ENCODE measurements around the gene NOS1AP. TPM values are rescaled to one million over a fixed set of nuclear protein-coding genes. Genes with fewer than 3 reads are reported as not detected.

NOS1AP gene
- total and polyA plus RNA-seq, 2 donors (not counting 3 experiments of a cell fraction or from before 2014, with no cell fraction given), result 1.3 to 5.4 TPM

DNA sequence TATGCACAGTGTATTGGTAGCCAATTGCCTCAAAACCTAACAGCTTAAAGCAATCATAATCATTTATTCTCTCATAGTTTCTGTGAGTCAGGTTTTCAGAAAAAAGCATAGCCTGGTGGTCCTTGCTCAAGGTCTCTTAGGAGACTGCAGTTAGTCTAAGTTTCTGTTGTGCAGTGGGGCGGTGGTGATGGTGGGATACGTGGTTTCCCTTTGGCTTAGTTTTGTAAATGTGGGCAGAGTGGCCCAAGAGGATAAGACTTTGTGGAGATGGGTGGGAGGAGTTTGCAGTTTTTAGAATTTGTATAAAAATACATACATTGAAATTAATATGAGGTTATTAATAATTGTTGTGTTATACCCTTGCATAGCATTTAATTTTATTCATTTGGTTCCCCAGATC lies 68.6 kb downstream of the NOS1AP start:
- FAIRE-seq (no peak), DNase-seq (ENCODE audit: low read depth, low spot score) (no peak)
- dilution Hi-C loops (cut with MboI; ENCODE audit: extremely low pct_ligation_motif_present, low sequenced_read_pairs), result no loop called here
- Histone ChIP-seq H3K27me3 (ENCODE audit: control insufficient read depth in 2 of 2, insufficient read depth in 2 of 2, low read length in 2 of 2) (no peaks in the 10 kb centered on the region), H3K9me1 (replicated peaks; ENCODE audit: control insufficient read depth, extremely low read depth, insufficient read depth, low read length) (no peaks in the 10 kb centered on the region), H3K4me3 (replicated peaks in 1 of 3; ENCODE audit: insufficient read depth in 1 of 3, low read depth in 1 of 3, low read length in 3 of 3) (no peak overlapping the region), H3K9me3 (replicated peaks; ENCODE audit: control insufficient read depth, insufficient read depth, low read length) (no peaks in the 10 kb centered on the region), H3K4me2 (ENCODE audit: insufficient read depth, low read length) (no peak overlapping the region), H3K9ac (replicated peaks; ENCODE audit: extremely low read depth, insufficient read depth, low read length) (no peak overlapping the region), H3K36me3 (ENCODE audit: control insufficient read depth in 2 of 2, extremely low read depth in 1 of 2, insufficient read depth in 2 of 2, low read length in 2 of 2) (no peaks in the 10 kb centered on the region), H3K27ac (ENCODE audit: insufficient read depth, low read depth, low read length) (no peak overlapping the region), H3K4me1 (ENCODE audit: control insufficient read depth, extremely low read depth, insufficient read depth, low read length) (peaks cover 18% of the 10 kb centered on the region), H2AFZ (ENCODE audit: low read depth, low read length) (no peak overlapping the region), H3K79me2 (ENCODE audit: control insufficient read depth, insufficient read depth, low read length) (no peaks in the 10 kb centered on the region), H4K20me1 (replicated peaks; ENCODE audit: control insufficient read depth, extremely low read depth, insufficient read depth, low read length) (no peaks in the 10 kb centered on the region)
- POLR2A ChIA-PET, result no interaction called here
- BruUV-seq (replicated peaks), result no TSS peak
- intact Hi-C loops (cut with micrococcal nuclease), result no loop called here
- CTCF ChIA-PET, result no interaction called here
- TF ChIP-seq EZH2 (IDR thresholded peaks at IDR 0.05; ENCODE audit: borderline replicate concordance, low read depth, low read length, severe bottlenecking) (no peak), FOS (IDR thresholded peaks at IDR 0.05; ENCODE audit: borderline replicate concordance, insufficient read depth, low read length) (no peak), JUN (IDR thresholded peaks at IDR 0.05; ENCODE audit: borderline replicate concordance, insufficient read depth, insufficient read length, low read depth) (no peak), MYC (IDR thresholded peaks at IDR 0.05; ENCODE audit: low read depth, low read length) (no peak), GATA2 (IDR thresholded peaks at IDR 0.05; ENCODE audit: insufficient read depth, insufficient read length, low read depth, low read length) (no peak)
- TF ChIP-seq, protein P1, sequence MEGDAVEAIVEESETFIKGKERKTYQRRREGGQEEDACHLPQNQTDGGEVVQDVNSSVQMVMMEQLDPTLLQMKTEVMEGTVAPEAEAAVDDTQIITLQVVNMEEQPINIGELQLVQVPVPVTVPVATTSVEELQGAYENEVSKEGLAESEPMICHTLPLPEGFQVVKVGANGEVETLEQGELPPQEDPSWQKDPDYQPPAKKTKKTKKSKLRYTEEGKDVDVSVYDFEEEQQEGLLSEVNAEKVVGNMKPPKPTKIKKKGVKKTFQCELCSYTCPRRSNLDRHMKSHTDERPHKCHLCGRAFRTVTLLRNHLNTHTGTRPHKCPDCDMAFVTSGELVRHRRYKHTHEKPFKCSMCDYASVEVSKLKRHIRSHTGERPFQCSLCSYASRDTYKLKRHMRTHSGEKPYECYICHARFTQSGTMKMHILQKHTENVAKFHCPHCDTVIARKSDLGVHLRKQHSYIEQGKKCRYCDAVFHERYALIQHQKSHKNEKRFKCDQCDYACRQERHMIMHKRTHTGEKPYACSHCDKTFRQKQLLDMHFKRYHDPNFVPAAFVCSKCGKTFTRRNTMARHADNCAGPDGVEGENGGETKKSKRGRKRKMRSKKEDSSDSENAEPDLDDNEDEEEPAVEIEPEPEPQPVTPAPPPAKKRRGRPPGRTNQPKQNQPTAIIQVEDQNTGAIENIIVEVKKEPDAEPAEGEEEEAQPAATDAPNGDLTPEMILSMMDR (IDR thresholded peaks at IDR 0.05; ENCODE audit: extremely low read depth in 1 of 2, insufficient read depth in 1 of 2, low read depth in 1 of 2, low read length in 2 of 2), result no peak
- TF ChIP-seq, protein P2, sequence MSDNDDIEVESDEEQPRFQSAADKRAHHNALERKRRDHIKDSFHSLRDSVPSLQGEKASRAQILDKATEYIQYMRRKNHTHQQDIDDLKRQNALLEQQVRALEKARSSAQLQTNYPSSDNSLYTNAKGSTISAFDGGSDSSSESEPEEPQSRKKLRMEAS (IDR thresholded peaks at IDR 0.05; ENCODE audit: insufficient read depth, insufficient read length), result no peak
